ENCODE measurements around the gene FFAR2.
A peak's percentile ranks its signal among the peaks of the same experiment; 100 is the strongest.

Gene FFAR2

GRCh38 chr19:35427187-35427586 is 20.9 kb upstream of the FFAR2 start:
- DNase-seq: no peak

- DNase-seq: no peak
Measured at GRCh38 chr19:35429698-35430408, 18.2 kb upstream of the FFAR2 start.

- DNase-seq: no peak
Measured at GRCh38 chr19:35430409-35431144, 17.5 kb upstream of the FFAR2 start.

GRCh38 chr19:35431145-35431807 is 16.8 kb upstream of the FFAR2 start:
- no peak for DNase-seq

GRCh38 chr19:35432911-35433310 is 15.1 kb upstream of the FFAR2 start:
- DNase-seq: no peak

GRCh38 chr19:35433448-35433847 is 14.6 kb upstream of the FFAR2 start:
- DNase-seq: no peak

- DNase-seq: no peak
Measured at GRCh38 chr19:35435896-35436295, 12.2 kb upstream of the FFAR2 start.

GRCh38 chr19:35436477-35437405 is 11.3 kb upstream of the FFAR2 start:
- peak; percentile 65 for DNase-seq

- DNase-seq: no peak
Measured at GRCh38 chr19:35437406-35437951, 10.6 kb upstream of the FFAR2 start.

- no peak for DNase-seq
Measured at GRCh38 chr19:35438096-35438495, 10.0 kb upstream of the FFAR2 start.

GRCh38 chr19:35438527-35438926 is 9.5 kb upstream of the FFAR2 start:
- DNase-seq: no peak

GRCh38 chr19:35439921-35440320 is 8.1 kb upstream of the FFAR2 start:
- DNase-seq: no peak

GRCh38 chr19:35442091-35442490 is 6.0 kb upstream of the FFAR2 start:
- DNase-seq: no peak

GRCh38 chr19:35444735-35445134 is 3.3 kb upstream of the FFAR2 start:
- DNase-seq: no peak

- no peak for DNase-seq
Measured at GRCh38 chr19:35445826-35446593, 2.0 kb upstream of the FFAR2 start.

GRCh38 chr19:35449359-35450043 is 1.4 kb downstream of the FFAR2 start:
- no peak for DNase-seq

GRCh38 chr19:35451338-35452096 is 3.5 kb downstream of the FFAR2 start:
- no peak for DNase-seq

- no peak for DNase-seq
Measured at GRCh38 chr19:35454663-35455062, 6.6 kb downstream of the FFAR2 start.

- no peak for DNase-seq
Measured at GRCh38 chr19:35455616-35456201, 7.7 kb downstream of the FFAR2 start.

- DNase-seq: no peak
Measured at GRCh38 chr19:35457173-35457572, 9.1 kb downstream of the FFAR2 start.
